Left lobe of liver (tissue), 2 donors: ENCODE data around the gene SLAMF1. TPM values are rescaled to one million over a fixed set of nuclear protein-coding genes. Genes with fewer than 3 reads are reported as not detected.
"Not testable (repeated sequence)": the region's sequence is repeated elsewhere in the genome, so short reads cannot be mapped to it uniquely, and the experiment has no call there.

ENCODE experiments used
- ATAC-seq: fragments of 200-7000 bp; cut with Tn5 transposase; one replicate; pipeline ENCODE4 v1.9.1; 2020; ENCODE audit warnings: mild to moderate bottlenecking, moderate library complexity
- DNase-seq: peaks from one replicate; pipeline ENCODE4 v3.0.0-alpha.2; 2020; ENCODE audit warnings: low spot score
- total RNA-seq: library from RNA; stranded (reverse); gene quantifications from one replicate; pipeline ENCODE4 v1.2.1, GENCODE V29; 2021
- donor health status: DM: no; HTN: no; CAD: no; lungs with moderate emphysema.
- donor health status: DM: no; HTN: yes; CAD: no.

Gene SLAMF1
- total RNA-seq, 1 donor from 2014 or later: 0.25 TPM

- DNase-seq (no peak), ATAC-seq (no peak)
Observed at GRCh38 chr1:160640359-160641123, 6.3 kb downstream of the SLAMF1 start.

GRCh38 chr1:160639652-160640051 is 7.2 kb downstream of the SLAMF1 start:
- ATAC-seq (peak; percentile 68), DNase-seq (peak; percentile 57)

- no peak for DNase-seq
- ATAC-seq: peak; percentile 93
Observed at GRCh38 chr1:160638926-160639325, 7.9 kb downstream of the SLAMF1 start.

- DNase-seq (no peak), ATAC-seq (no peak)
Observed at GRCh38 chr1:160638540-160638857, 8.3 kb downstream of the SLAMF1 start.

GRCh38 chr1:160637821-160638539 is 8.9 kb downstream of the SLAMF1 start:
- ATAC-seq: no peak

GRCh38 chr1:160637065-160637464 is 9.8 kb downstream of the SLAMF1 start:
- DNase-seq: no peak

More at GRCh38 chr1:160637821-160638539, 8.9 kb downstream of the SLAMF1 start:
- DNase-seq: no peak

GRCh38 chr1:160636547-160636946 is 10.3 kb downstream of the SLAMF1 start:
- ATAC-seq: no peak
- no peak for DNase-seq

More at GRCh38 chr1:160637065-160637464, 9.8 kb downstream of the SLAMF1 start:
- no peak for ATAC-seq

GRCh38 chr1:160636076-160636475 is 10.8 kb downstream of the SLAMF1 start:
- ATAC-seq (no peak), DNase-seq (no peak)

GRCh38 chr1:160634543-160635491 is 12.0 kb downstream of the SLAMF1 start:
- no peak for DNase-seq

GRCh38 chr1:160633330-160633903 is 13.4 kb downstream of the SLAMF1 start:
- ATAC-seq (no peak), DNase-seq (no peak)

More at GRCh38 chr1:160634543-160635491, 12.0 kb downstream of the SLAMF1 start:
- no peak for ATAC-seq

- no peak for ATAC-seq
- no peak for DNase-seq
Observed at GRCh38 chr1:160631983-160632625, 14.7 kb downstream of the SLAMF1 start.

GRCh38 chr1:160630523-160631451 is 16.1 kb downstream of the SLAMF1 start:
- ATAC-seq (no peak), DNase-seq (no peak)

GRCh38 chr1:160629286-160630210 is 17.3 kb downstream of the SLAMF1 start:
- DNase-seq: no peak
- ATAC-seq: peak; percentile 35

- ATAC-seq: no peak
- no peak for DNase-seq
Observed at GRCh38 chr1:160628799-160629263, 18.0 kb downstream of the SLAMF1 start.

- ATAC-seq: not testable (repeated sequence)
Observed at GRCh38 chr1:160627677-160628289, 19.1 kb downstream of the SLAMF1 start.

GRCh38 chr1:160626509-160627342 is 20.1 kb downstream of the SLAMF1 start:
- ATAC-seq (no peak), DNase-seq (no peak)

More at GRCh38 chr1:160627677-160628289, 19.1 kb downstream of the SLAMF1 start:
- not testable (repeated sequence) for DNase-seq
